Nucleus accumbens (tissue), 56 donors: ENCODE results near the gene FRS3.

Experiments used
- DNase-seq, 56 donors: peaks; one replicate each; lab custom pipeline; 2025; lab: John Stamatoyannopoulos, UW

The FRS3 gene

GRCh38 chr6:41732591-41733359 lies 46.9 kb downstream of the FRS3 start:
- peak in 13 of 56 donors; percentile 12 to 57 (median 32) for DNase-seq

- DNase-seq: no peak
Measured at GRCh38 chr6:41732149-41732548, 47.6 kb downstream of the FRS3 start.

GRCh38 chr6:41731561-41732086 lies 48.1 kb downstream of the FRS3 start:
- peak in 1 of 56 donors; percentile 23 for DNase-seq

- peak in 4 of 56 donors; percentile 8 to 24 (median 23) for DNase-seq
Measured at GRCh38 chr6:41730531-41731436, 48.9 kb downstream of the FRS3 start.

- DNase-seq: no peak
Measured at GRCh38 chr6:41729624-41730023, 50.1 kb downstream of the FRS3 start.

- no peak for DNase-seq
Measured at GRCh38 chr6:41728954-41729353, 50.7 kb downstream of the FRS3 start.

- peak in 33 of 56 donors; percentile 18 to 76 (median 51) for DNase-seq
Measured at GRCh38 chr6:41728073-41728936, 51.4 kb downstream of the FRS3 start.

GRCh38 chr6:41727705-41728072 lies 52.0 kb downstream of the FRS3 start:
- peak in 1 of 56 donors; percentile 45 for DNase-seq

GRCh38 chr6:41726876-41727275 lies 52.8 kb downstream of the FRS3 start:
- no peak for DNase-seq

- DNase-seq: no peak
Measured at GRCh38 chr6:41724586-41725501, 54.9 kb downstream of the FRS3 start.

- DNase-seq: peak in 1 of 56 donors; percentile 7
Measured at GRCh38 chr6:41724228-41724580, 55.5 kb downstream of the FRS3 start.

- peak in 29 of 56 donors; percentile 12 to 67 (median 38) for DNase-seq
Measured at GRCh38 chr6:41723530-41724227, 56.0 kb downstream of the FRS3 start.

- no peak for DNase-seq
Measured at GRCh38 chr6:41722969-41723529, 56.7 kb downstream of the FRS3 start.

- no peak for DNase-seq
Measured at GRCh38 chr6:41721414-41721813, 58.3 kb downstream of the FRS3 start.

GRCh38 chr6:41720783-41721182 lies 58.9 kb downstream of the FRS3 start:
- no peak for DNase-seq

GRCh38 chr6:41720262-41720620 lies 59.5 kb downstream of the FRS3 start:
- DNase-seq: no peak
